Ovary (tissue), 9 donors: ENCODE results near the gene COP1. TPM values are rescaled to one million over a fixed set of nuclear protein-coding genes. Genes with fewer than 3 reads are reported as not detected.

Experiments
- DNase-seq, 5 donors: peaks; one replicate each; pipeline ENCODE4 v3.0.0-alpha.2; 2019 to 2020
- H3K27ac ChIP-seq, 2 donors: fragments of 200-600 bp; one replicate each; pipeline versions ENCODE4 v1.5.1 to v1.8.0; 2019 to 2022
- H3K27me3 ChIP-seq: fragments of 200-600 bp; one replicate; pipeline ENCODE4 v1.8.0; 2022
- H3K36me3 ChIP-seq: fragments of 200-600 bp; sonication (generic); one replicate; pipeline ENCODE4 v1.5.1; 2019
- H3K4me1 ChIP-seq: one replicate; pipeline ENCODE4 v1.8.1; 2013; ENCODE audit warnings: mild to moderate bottlenecking, moderate library complexity; ENCODE audit not compliant: insufficient read depth
- H3K4me3 ChIP-seq: fragments of 200-600 bp; sonication (generic); one replicate; pipeline ENCODE4 v1.5.1; 2017
- H3K9me3 ChIP-seq, 2 donors: fragments of 200-600 bp in 1 of 2; sonication (generic) in 1 of 2; one replicate each; pipeline versions ENCODE4 v1.5.1 to v1.8.1; 2013 to 2019; ENCODE audit warnings: mild to moderate bottlenecking in 1 of 2, moderate library complexity in 1 of 2
- CTCF ChIP-seq, 3 donors: fragments of 450-650 bp in 2 of 3; fragments of 200-600 bp in 1 of 3; IDR thresholded peaks; one replicate each; pipeline versions ENCODE4 v1.5.1 to v1.8.0; 2016 to 2022; ENCODE audit warnings: antibody characterized with exemption in 3 of 3, mild to moderate bottlenecking in 1 of 3
- EP300 ChIP-seq: sonication (generic); formaldehyde crosslinking; IDR thresholded peaks from one replicate; pipeline ENCODE4 v1.6.1; 2017; ENCODE audit warnings: antibody characterized with exemption
- POLR2A ChIP-seq: fragments of 450-650 bp; IDR thresholded peaks from one replicate; pipeline ENCODE4 v1.6.1; 2017; ENCODE audit warnings: antibody characterized with exemption, mild to moderate bottlenecking, moderate library complexity
- WGBS, 3 donors: extraction: QIAGEN DNeasy Blood & Tissue Kit in 1 of 3; methylation state at CpG; one replicate each; pipeline versions ENCODE4 v1.1.5 to v1.1.7; 2013 to 2017; 5-methylcytosine and 5-hydroxymethylcytosine counted together
- intact Hi-C, 4 donors: fragments of 100-400 bp; cut with DNase I; formaldehyde crosslinking; loops; one replicate each; pipeline versions ENCODE4 v1.11.0 to v1.15.1; 2022 to 2023
- polyA plus RNA-seq, 2 donors: library from polyadenylated mRNA; stranded (reverse); fragments of 200-250 nt in 1 of 2; fragments of 350-450 nt in 1 of 2; fragmentation: Illumina TruSeq in 1 of 2; extraction: RNeasy Lipid Tissue Mini Kit (QIAGEN cat#74804) in 1 of 2; gene quantifications; one replicate each; pipeline ENCODE4 v1.2.3, GENCODE V29; 2013 to 2014
- small RNA-seq: library from RNA; depleted of rRNA; stranded (forward); fragments of <200 nt; gene quantifications from one replicate; pipeline ENCODE3, GENCODE V24; 2016
- total RNA-seq, 7 donors: library from RNA; depleted of rRNA in 2 of 7; stranded (reverse); fragments of >200 nt in 2 of 7; fragmentation: NEBNext Ultra II Directional in 3 of 7; extraction: Animal tissue kit (Norgen Biotek cat#: 25700) in 3 of 7; gene quantifications; one replicate each; pipeline versions ENCODE4 v1.1.0 to v1.2.4, GENCODE V29; 2016 to 2023
- donor health status: DM: no; HTN: no; CAD: no; lungs with moderate emphysema.
- donor health status: DM: no; HTN: no; CAD: no.
- donor health status: Bipolar disorder and iron deficiency.
- donor health status: DM: yes; HTN: yes; CAD: no.
- donor health status: DM: no; HTN: no; CAD: no.
- donor health status: DM: yes; HTN: yes; CAD: no.

Gene COP1
- total and polyA plus RNA-seq, 9 donors = 20.4 to 46.1 (median 29.0) TPM

DNA sequence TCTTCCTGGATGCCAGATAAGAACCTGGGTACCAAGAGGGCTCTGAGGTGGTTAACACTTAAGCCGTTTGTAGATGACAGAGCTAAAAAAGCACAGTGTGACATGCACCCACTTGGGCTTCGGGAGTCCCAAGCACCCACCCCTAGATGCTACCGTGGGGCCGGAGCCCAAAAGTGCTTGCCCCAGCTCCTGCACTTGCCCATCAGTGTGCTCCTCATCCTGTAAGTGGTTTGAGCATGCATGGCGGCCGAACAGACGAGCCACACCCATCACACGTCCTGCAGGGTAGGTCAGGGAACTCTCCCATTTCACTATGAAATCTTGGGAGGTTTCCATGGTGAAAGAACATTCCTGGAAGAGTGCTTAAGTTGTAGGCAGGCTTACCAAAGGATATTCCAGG lies 304.8 kb downstream of the COP1 start:
- Histone ChIP-seq H3K27ac (no peak overlapping the region), H3K4me1 (no peaks in the 10 kb centered on the region), H3K4me3 (no peak overlapping the region), H3K27me3 (no peaks in the 10 kb centered on the region), H3K9me3 (no peaks in the 10 kb centered on the region), H3K36me3 (no peaks in the 10 kb centered on the region)
- 93 to 96% (median 94%) methylated on average over 8 of the region's 8 CpGs for WGBS, 3 donors
- intact Hi-C loops = no loop called here
- no peak for DNase-seq
- TF ChIP-seq CTCF (IDR thresholded peaks at IDR 0.05) (no peak), EP300 (no peak), POLR2A (no peak)

- Histone ChIP-seq H3K36me3 (no peaks in the 10 kb centered on the region), H3K9me3 (no peaks in the 10 kb centered on the region), H3K27me3 (no peaks in the 10 kb centered on the region), H3K4me3 (no peak overlapping the region), H3K27ac (no peak overlapping the region), H3K4me1 (no peaks in the 10 kb centered on the region)
- TF ChIP-seq POLR2A (no peak), EP300 (no peak), CTCF (IDR thresholded peaks at IDR 0.05) (no peak)
- DNase-seq = no peak
- intact Hi-C loops = no loop called here
- WGBS, 3 donors = 74 to 84% (median 80%) methylated on average over 5 of the region's 5 CpGs
Measured at GRCh38 chr1:175901076-175901836, 305.8 kb downstream of the COP1 start.

DNA sequence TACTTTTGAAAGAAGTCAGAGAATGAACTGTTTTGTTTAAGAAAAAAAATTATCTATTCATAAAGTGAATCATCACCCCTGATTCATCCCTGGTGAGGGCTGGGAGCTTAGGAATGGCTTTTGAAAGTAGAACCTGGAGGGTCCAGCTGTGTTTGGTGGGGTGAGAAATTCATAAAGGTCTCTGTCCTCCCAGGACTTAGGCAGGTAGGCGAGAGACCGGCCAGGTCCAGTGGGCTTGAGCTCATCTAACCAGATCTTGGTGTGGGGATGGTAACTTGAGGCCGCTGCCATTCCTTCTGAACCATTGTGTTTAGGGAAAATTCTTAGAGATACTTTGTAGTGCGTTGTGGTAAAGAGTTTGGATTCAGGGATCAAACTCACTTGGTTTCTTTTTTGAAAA lies 306.9 kb downstream of the COP1 start:
- intact Hi-C loops = no loop called here
- 93 to 97% (median 95%) methylated on average over 4 of the region's 4 CpGs for WGBS, 3 donors
- DNase-seq = no peak

DNA sequence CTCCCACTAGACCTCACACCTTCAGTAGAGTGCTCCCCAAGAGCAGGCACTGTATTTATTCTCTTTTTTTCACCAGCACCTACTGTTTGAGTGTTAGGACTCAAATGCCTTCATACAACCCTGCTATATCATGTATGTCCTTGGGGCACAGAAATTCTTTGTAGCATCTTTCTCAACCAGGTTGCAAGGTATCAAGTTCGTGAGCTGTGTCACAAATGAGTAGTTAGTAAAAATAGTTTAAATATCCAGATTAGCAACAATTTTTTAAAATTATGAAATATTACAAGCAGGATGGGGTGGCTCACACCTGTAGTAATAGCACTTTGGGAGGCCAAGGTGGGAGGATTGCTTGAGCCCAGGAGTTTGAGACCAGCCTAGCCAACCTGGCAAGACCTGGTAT lies 311.1 kb downstream of the COP1 start:
- no peaks in the 10 kb centered on the region for H3K27me3 ChIP-seq
- intact Hi-C loops = loop anchor here in 1 of 4 donors (5.0 kb wide), 1 partner anchor 544 kb away; no protein-coding TSS in a partner anchor
- TF ChIP-seq POLR2A = no peak
- TF ChIP-seq EP300 = no peak
- TF ChIP-seq CTCF (IDR thresholded peaks at IDR 0.05) = no peak
- H3K9me3 ChIP-seq = no peaks in the 10 kb centered on the region
- no peak overlapping the region for H3K4me3 ChIP-seq
- WGBS, 3 donors = 87 to 96% (median 92%) methylated on average over 1 of the region's 1 CpG
- no peak for DNase-seq
- H3K36me3 ChIP-seq = no peaks in the 10 kb centered on the region
- H3K4me1 ChIP-seq = no peaks in the 10 kb centered on the region
- H3K27ac ChIP-seq = no peak overlapping the region

More for the DNA sequence above, 306.9 kb downstream of the COP1 start:
- Histone ChIP-seq H3K4me3 (no peak overlapping the region), H3K4me1 (no peaks in the 10 kb centered on the region), H3K9me3 (no peaks in the 10 kb centered on the region), H3K27me3 (no peaks in the 10 kb centered on the region), H3K36me3 (no peaks in the 10 kb centered on the region), H3K27ac (no peak overlapping the region)
- TF ChIP-seq CTCF (IDR thresholded peaks at IDR 0.05) (no peak), POLR2A (no peak), EP300 (no peak)

Small RNA genes within 50 kb of the gene (small RNA-seq; reads per million reads assigned to genes)
- gene RF00066 = not detected
- gene RNU2-12P = not detected
- gene RPS29P5 = not detected
- gene SCARNA3 = 3.6 reads per million, percentile 78 among the genes with 10 or more reads in this experiment
